Superior temporal gyrus (tissue), 1 donor: ENCODE data around the gene JAKMIP2.
A peak's percentile ranks its signal among the peaks of the same experiment; 100 is the strongest.
"Not testable (repeated sequence)": the region's sequence is repeated elsewhere in the genome, so short reads cannot be mapped to it uniquely, and the experiment has no call there.

Experiments used
- DNase-seq: peaks from one replicate; pipeline ENCODE4 v3.0.0-alpha.2; 2016; ENCODE audit errors: extremely low spot score

The JAKMIP2 gene

GRCh38 chr5:147611483-147611882 lies 171.0 kb downstream of the JAKMIP2 start:
- DNase-seq = no peak

DNA sequence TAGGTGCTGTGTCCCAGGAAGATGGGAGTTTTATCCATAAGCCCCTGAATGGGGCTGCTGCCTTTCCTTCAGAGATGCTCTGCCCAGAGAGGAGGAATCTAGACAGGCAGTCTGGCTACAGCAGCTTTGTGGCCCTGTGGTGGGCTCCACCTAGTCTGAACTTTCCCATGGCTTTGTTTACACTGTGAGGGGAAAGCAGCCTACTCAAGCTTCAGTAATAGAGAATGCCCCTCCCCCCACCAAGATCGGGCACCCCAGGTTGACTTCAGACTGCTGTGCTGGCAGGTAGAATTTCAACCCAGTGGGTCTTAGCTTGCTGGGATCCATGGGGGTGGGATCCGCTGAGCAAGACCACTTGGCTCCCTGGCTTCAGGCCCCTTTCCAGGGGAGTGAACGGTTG lies 171.7 kb downstream of the JAKMIP2 start:
- DNase-seq = no peak

- DNase-seq = no peak
Measured at GRCh38 chr5:147601652-147602051, 180.9 kb downstream of the JAKMIP2 start.

DNA sequence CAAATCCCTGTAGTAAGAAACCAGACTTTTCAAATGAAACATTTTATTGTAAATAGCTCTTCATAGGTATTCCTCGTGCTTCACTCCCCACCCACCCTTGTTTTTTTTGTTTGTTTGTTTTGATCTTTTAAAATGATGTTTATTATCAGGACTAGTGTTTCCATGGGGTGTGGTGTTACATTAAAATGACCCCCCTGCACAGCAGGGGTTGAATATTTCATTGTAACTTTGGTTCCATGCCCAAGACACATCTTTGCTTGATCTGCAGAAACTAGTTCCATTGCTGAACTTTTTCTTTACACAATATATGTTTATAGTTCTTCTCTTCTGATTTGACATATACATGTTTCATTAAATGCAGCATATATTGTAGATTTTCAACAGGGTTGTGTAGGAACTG lies 191.4 kb downstream of the JAKMIP2 start:
- DNase-seq = no peak

DNA sequence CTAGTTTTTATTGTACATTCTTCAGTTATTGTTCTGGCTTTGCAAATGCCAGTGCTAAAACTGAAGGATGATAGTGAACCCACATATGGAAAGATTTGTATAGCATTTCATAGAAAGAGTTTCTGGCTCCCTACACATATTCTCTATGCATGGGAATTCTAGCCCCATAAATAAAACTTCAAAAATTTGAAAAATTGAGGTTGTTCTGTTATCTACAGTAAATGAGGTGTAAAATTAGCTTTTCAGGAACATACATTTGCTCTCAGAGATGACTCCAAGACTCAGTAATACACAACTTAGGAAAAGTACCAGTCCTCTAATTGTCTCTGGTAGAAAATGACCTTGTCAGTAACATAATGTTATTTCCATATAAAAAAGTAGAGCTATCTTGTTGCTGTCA lies 192.4 kb downstream of the JAKMIP2 start:
- no peak for DNase-seq

DNA sequence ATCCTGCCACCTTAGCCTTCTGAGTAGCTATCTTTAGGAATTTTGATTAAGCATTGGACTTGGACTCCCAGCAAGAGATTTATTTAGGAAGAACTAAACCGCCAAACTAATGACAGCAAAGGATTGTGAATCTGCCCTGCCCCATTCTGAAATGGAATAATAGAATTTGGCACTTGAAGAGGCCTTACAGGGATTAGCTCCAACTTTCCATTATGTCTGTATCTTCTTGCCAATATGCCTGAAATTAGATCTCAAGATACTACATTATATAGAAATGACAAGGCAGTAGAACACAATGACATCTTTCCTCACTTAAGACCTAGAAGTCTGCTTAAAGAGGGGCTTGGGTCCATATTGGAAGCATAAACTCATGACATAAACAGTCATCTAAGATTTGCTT lies 195.7 kb downstream of the JAKMIP2 start:
- DNase-seq = no peak

DNA sequence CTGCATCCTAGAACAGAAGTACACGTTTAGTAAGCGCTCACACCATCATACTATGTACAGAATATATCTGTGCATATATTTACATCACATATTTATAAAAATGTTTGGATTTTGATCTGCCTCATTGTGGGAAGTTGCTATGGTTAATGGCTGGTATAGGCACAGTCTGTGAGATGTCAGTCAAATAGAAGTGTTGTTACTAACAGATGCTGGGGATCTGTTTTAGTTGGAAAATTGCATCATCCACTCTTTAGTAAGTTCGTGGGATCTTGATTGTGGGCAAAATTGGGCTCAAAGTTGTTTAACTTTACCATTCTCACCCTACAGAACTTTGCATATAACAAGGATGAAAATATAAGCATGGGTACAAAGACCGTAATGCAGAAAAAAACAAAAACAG lies 196.3 kb downstream of the JAKMIP2 start:
- no peak for DNase-seq

- DNase-seq = not testable (repeated sequence)
Measured at GRCh38 chr5:147582272-147582671, 200.3 kb downstream of the JAKMIP2 start.

DNA sequence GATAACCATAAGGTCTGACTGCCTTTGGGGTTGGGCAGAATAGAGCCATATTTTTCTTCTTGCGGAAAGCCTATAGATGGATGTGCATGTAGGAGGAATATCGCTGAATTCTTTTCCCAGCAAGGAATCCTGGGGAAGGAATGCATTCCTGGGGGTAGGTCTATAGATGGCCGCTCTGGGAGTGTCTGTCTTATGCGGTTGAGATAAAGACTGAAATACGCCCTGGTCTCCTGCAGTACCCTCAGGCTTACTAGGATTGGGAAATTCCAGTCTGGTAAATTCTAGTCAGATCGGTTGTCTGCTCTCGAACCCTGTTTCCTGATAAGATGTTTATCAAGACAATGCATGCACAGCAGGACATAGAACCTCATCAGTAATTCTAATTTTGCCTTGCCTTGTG lies 202.1 kb downstream of the JAKMIP2 start:
- DNase-seq = not testable (repeated sequence)

DNA sequence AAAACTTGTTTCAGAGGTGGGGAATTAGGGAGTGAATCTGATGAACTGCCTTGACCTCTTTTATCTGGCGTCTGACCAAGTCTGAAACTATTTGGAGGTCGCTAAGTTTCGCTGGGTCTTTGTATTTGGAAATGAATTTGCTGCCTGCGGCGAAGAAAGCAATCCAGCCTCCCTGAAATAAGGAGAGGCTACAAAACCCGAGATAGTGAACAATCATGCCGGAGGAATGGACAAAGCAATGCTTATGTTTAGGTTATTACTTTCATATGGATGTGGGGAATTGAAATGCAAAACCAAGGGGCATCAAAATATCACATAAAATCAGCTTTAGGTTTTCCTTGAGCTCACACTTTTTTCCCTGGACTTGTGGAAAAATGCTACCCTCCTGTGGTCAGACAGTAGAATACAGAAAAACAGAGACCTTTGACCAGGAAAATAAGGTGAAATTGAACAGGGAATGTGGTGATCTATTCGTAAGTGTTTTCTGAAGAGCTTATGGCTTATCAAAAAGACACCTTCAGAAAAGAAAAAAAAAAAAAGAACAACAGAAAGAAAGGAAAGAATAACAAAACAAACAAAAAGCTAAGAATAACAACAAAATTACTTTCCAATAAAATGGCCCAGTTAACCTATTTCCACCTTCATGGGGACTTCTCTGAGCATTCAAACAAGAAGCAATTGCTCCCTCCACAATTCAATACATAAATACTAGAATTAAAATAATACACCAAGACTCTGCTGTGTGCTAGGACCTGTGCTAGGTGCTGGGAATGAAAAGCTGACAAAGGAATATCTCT lies 204.1 kb downstream of the JAKMIP2 start:
- DNase-seq = peak; percentile 73

GRCh38 chr5:147576646-147577535 lies 205.6 kb downstream of the JAKMIP2 start:
- DNase-seq = peak; percentile 81

DNA sequence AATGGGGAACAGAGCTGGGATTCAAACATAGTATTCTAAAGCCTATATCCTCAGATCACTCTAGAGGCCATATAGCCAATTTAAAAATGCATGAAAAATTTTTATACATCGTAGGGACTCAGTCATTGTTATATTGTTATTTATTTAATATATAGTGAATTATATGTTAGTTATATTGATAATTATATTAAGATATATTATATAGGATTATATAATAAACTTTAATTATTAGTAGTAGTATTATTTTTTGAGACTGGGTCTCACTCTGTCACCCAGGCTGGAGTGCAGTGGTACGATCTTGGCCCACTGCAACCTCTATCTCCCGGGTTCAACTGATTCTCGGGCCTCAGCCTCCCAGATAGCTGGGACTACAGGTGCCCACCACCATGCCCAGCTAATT lies 206.9 kb downstream of the JAKMIP2 start:
- DNase-seq = no peak

DNA sequence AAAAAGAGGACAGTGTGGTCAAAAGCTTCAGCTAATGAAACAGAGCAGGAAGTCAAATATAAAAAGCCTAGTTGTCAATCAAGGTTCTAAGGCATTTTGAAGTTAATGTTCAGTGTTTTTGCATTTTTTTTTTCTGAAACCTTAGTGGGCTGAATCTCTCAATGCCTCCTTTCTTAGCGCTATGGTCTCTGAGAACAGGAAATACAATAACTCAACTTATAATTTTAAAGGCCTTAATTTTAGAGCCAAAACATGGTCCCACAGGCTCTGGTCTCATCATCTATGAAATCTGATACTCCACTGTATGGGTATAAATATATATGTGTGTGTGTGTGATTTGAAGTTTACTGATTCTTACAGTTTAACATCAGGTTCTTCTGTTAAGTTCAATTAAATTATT lies 209.3 kb downstream of the JAKMIP2 start:
- no peak for DNase-seq

- no peak for DNase-seq
Measured at GRCh38 chr5:147568710-147569406, 213.7 kb downstream of the JAKMIP2 start.

GRCh38 chr5:147567917-147568598 lies 214.5 kb downstream of the JAKMIP2 start:
- no peak for DNase-seq

DNA sequence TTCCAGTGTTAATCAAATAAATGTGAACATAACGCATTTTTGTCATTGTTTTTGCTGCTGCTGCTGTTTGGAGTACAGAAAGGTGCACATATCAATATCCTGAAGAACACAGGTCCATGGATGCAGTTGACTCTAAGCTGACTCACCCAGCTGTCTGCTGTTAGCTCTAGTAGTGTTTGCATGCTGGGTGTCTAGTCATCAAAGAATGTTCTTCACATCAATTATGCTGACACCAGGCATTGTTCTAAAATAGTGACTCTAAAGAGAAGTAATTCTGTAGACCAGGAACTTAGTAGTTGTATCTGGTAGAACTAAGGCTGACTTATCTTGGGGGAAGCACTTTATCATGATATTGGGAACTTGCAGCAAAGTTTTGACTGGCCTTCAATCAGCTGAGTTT lies 217.0 kb downstream of the JAKMIP2 start:
- DNase-seq = no peak

- no peak for DNase-seq
Measured at GRCh38 chr5:147564124-147564486, 218.4 kb downstream of the JAKMIP2 start.

- DNase-seq = no peak
Measured at GRCh38 chr5:147563466-147564123, 218.9 kb downstream of the JAKMIP2 start.

GRCh38 chr5:147561435-147561834 lies 221.1 kb downstream of the JAKMIP2 start:
- no peak for DNase-seq

GRCh38 chr5:147560718-147561331 lies 221.7 kb downstream of the JAKMIP2 start:
- DNase-seq = no peak

- no peak for DNase-seq
Measured at GRCh38 chr5:147559749-147560148, 222.8 kb downstream of the JAKMIP2 start.
